GM19023 (cell line): ENCODE data around the gene HDAC10.
"Not testable (repeated sequence)": the region's sequence is repeated elsewhere in the genome, so short reads cannot be mapped to it uniquely, and the experiment has no call there.

Experiments
- ATAC-seq: cut with Tn5 transposase; IDR thresholded peaks from one replicate; pipeline ENCODE4 v1.9.1; 2021; ENCODE audit warnings: mild to moderate bottlenecking, moderate library complexity; ENCODE audit not compliant: unreplicated experiment

Gene HDAC10

GRCh38 chr22:50286275-50286674 is 35.2 kb upstream of the HDAC10 start:
- no peak for ATAC-seq

- no peak for ATAC-seq
Measured at GRCh38 chr22:50285568-50286229, 34.6 kb upstream of the HDAC10 start.

GRCh38 chr22:50284479-50284878 is 33.4 kb upstream of the HDAC10 start:
- no peak for ATAC-seq

- ATAC-seq: no peak
Measured at GRCh38 chr22:50283821-50284220, 32.8 kb upstream of the HDAC10 start.

GRCh38 chr22:50282361-50283155 is 31.5 kb upstream of the HDAC10 start:
- ATAC-seq: no peak

GRCh38 chr22:50281957-50282356 is 30.9 kb upstream of the HDAC10 start:
- ATAC-seq: no peak

GRCh38 chr22:50281384-50281760 is 30.3 kb upstream of the HDAC10 start:
- ATAC-seq: no peak

GRCh38 chr22:50280708-50281383 is 29.8 kb upstream of the HDAC10 start:
- no peak for ATAC-seq

- no peak for ATAC-seq
Measured at GRCh38 chr22:50280022-50280707, 29.1 kb upstream of the HDAC10 start.

- no peak for ATAC-seq
Measured at GRCh38 chr22:50278956-50279619, 28.0 kb upstream of the HDAC10 start.

GRCh38 chr22:50278461-50278860 is 27.4 kb upstream of the HDAC10 start:
- no peak for ATAC-seq

- no peak for ATAC-seq
Measured at GRCh38 chr22:50277761-50278160, 26.7 kb upstream of the HDAC10 start.

GRCh38 chr22:50276143-50276542 is 25.1 kb upstream of the HDAC10 start:
- peak; percentile 76 for ATAC-seq

- no peak for ATAC-seq
Measured at GRCh38 chr22:50275181-50276055, 24.4 kb upstream of the HDAC10 start.

- no peak for ATAC-seq
Measured at GRCh38 chr22:50274771-50275170, 23.7 kb upstream of the HDAC10 start.

GRCh38 chr22:50274311-50274710 is 23.2 kb upstream of the HDAC10 start:
- no peak for ATAC-seq

- ATAC-seq: not testable (repeated sequence)
Measured at GRCh38 chr22:50273781-50274180, 22.7 kb upstream of the HDAC10 start.

- ATAC-seq: not testable (repeated sequence)
Measured at GRCh38 chr22:50273352-50273751, 22.3 kb upstream of the HDAC10 start.

GRCh38 chr22:50272044-50272802 is 21.2 kb upstream of the HDAC10 start:
- ATAC-seq: no peak
